ENCODE measurements around the gene RAP1GAP. TPM values are rescaled to one million over a fixed set of nuclear protein-coding genes. Genes with fewer than 3 reads are reported as not detected.

Gene RAP1GAP
- total RNA-seq, 1 donor from 2014 or later, result 2.6 TPM

DNA sequence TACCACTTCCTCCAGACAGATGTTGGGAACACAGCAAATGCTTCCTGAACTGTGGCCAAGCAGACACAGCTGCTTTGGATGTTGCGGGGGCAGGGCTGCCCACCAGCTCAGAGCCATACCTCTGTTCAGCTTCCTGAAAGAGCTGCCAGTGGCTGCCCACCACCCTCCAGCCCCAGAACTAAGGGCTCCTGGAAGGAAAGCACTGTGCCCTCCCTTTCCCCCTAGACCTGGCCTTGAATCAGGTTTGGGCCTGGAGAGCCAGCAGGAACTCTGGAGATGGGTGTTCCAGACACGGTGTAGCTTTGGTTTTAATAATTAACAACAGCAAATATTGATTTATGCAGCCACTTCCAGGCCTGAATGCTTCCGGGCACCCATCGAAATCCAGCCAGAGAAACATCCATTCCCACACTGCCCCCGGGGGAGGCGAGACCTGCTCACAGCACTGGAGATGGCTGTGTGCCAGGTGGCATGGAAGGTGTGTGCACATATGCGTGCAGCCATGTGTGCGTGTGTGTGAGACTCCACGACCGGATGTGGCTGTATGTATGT lies 45.7 kb downstream of the RAP1GAP start:
- Mint-ChIP-seq H3K4me1 (peaks cover 20% of the 10 kb centered on the region), H3K27ac (no peak overlapping the region), H3K4me3 (peak overlapping the region; percentile 38), H3K9me3 (no peaks in the 10 kb centered on the region), H3K36me3 (no peaks in the 10 kb centered on the region), H3K27me3 (ENCODE audit: insufficient read depth, low read depth) (peaks cover 17% of the 10 kb centered on the region)
- H2AFZ ChIP-seq (replicated peaks), result no peak overlapping the region
- peaks cover 7% of the 10 kb centered on the region for H4K20me1 ChIP-seq (ENCODE audit: low read depth)
- no peaks in the 10 kb centered on the region for H3K79me2 ChIP-seq (ENCODE audit: low read depth)
- H3K36me3 ChIP-seq, result no peaks in the 10 kb centered on the region
- TF ChIP-seq, protein P1, sequence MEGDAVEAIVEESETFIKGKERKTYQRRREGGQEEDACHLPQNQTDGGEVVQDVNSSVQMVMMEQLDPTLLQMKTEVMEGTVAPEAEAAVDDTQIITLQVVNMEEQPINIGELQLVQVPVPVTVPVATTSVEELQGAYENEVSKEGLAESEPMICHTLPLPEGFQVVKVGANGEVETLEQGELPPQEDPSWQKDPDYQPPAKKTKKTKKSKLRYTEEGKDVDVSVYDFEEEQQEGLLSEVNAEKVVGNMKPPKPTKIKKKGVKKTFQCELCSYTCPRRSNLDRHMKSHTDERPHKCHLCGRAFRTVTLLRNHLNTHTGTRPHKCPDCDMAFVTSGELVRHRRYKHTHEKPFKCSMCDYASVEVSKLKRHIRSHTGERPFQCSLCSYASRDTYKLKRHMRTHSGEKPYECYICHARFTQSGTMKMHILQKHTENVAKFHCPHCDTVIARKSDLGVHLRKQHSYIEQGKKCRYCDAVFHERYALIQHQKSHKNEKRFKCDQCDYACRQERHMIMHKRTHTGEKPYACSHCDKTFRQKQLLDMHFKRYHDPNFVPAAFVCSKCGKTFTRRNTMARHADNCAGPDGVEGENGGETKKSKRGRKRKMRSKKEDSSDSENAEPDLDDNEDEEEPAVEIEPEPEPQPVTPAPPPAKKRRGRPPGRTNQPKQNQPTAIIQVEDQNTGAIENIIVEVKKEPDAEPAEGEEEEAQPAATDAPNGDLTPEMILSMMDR (IDR thresholded peaks at IDR 0.05), result no peak
- TF ChIP-seq EZH2 (IDR thresholded peaks at IDR 0.05) (no peak), EZH2phosphoT487 (IDR thresholded peaks at IDR 0.05) (no peak)
- peaks cover 13% of the 10 kb centered on the region for H3F3A ChIP-seq (ENCODE audit: low read depth)
- H3K9me3 ChIP-seq (ENCODE audit: low read depth), result no peaks in the 10 kb centered on the region
- H3K4me3 ChIP-seq, result no peak overlapping the region
- H3K9ac ChIP-seq, result no peak overlapping the region
- peaks cover 46% of the 10 kb centered on the region for H3K27me3 ChIP-seq
- H3K4me1 ChIP-seq, result peaks cover 11% of the 10 kb centered on the region
- no peak overlapping the region for H3K4me2 ChIP-seq
- no peak for DNase-seq (ENCODE audit: low spot score)
- no peak overlapping the region for H3K27ac ChIP-seq

DNA sequence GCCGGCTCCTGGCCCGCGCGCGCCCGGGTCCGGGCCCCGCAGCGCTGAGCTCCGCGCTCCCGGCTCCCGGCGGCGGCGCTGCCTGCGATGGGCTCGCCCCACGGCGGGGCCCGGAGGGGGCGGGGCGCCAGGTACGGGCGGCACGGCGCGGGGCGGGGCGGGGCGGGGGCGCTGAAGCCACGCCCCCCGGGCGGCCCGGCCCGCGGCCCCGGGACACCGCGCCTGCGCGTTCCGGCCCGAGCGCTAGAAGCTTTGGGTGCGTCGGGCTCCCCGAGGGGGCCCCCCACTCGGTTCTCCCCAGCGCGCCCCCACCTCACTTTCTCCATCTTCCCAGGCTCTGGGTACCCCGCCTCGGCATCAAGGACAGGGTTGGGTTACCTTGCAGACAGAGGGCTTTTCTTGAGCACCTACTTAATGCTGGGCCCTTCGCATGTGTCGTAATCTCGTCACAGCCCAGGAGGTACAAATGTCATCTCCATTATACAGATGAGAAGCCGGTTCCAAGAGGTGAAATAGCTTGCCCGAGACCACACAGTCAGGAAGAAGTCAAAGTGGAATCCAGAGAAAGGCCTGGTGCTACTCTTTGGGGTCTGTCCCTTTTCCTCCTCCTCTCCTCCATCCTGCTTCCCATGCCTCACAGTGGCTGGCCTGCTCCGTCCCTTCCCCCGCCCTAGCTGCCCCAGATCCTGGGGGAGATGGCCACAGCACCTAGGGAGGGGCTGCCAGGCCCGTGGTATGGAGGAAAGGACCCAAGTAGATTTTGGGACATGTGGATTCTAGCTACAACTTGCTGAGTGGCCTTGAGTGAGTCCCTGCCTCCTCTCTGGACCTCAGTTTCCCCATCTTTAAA lies 46.5 kb downstream of the RAP1GAP start:
- H3K4me1 ChIP-seq, result peaks cover 13% of the 10 kb centered on the region
- peaks cover 24% of the 10 kb centered on the region for H3K4me1 Mint-ChIP-seq
- peaks cover 7% of the 10 kb centered on the region for H4K20me1 ChIP-seq (ENCODE audit: low read depth)
- H3K4me2 ChIP-seq, result peak overlapping the region; percentile 62
- no peaks in the 10 kb centered on the region for H3K79me2 ChIP-seq (ENCODE audit: low read depth)
- H3K9me3 Mint-ChIP-seq, result no peaks in the 10 kb centered on the region
- no peak overlapping the region for H3K27ac ChIP-seq
- TF ChIP-seq, protein P1 (IDR thresholded peaks at IDR 0.05), result no peak
- TF ChIP-seq EZH2 (IDR thresholded peaks at IDR 0.05), result no peak
- TF ChIP-seq EZH2phosphoT487 (IDR thresholded peaks at IDR 0.05), result no peak
- peak overlapping the region; percentile 81 for H3K4me3 Mint-ChIP-seq
- peaks cover 17% of the 10 kb centered on the region for H3K27me3 Mint-ChIP-seq (ENCODE audit: insufficient read depth, low read depth)
- H3K36me3 ChIP-seq, result no peaks in the 10 kb centered on the region
- DNase-seq (ENCODE audit: low spot score), result peak; percentile 93
- H3K9ac ChIP-seq, result no peak overlapping the region
- peaks cover 46% of the 10 kb centered on the region for H3K27me3 ChIP-seq
- H3F3A ChIP-seq (ENCODE audit: low read depth), result peaks cover 13% of the 10 kb centered on the region
- no peaks in the 10 kb centered on the region for H3K9me3 ChIP-seq (ENCODE audit: low read depth)
- H3K4me3 ChIP-seq, result peak overlapping the region; percentile 43
- no peak overlapping the region for H2AFZ ChIP-seq (replicated peaks)
- no peaks in the 10 kb centered on the region for H3K36me3 Mint-ChIP-seq
- no peak overlapping the region for H3K27ac Mint-ChIP-seq

DNA sequence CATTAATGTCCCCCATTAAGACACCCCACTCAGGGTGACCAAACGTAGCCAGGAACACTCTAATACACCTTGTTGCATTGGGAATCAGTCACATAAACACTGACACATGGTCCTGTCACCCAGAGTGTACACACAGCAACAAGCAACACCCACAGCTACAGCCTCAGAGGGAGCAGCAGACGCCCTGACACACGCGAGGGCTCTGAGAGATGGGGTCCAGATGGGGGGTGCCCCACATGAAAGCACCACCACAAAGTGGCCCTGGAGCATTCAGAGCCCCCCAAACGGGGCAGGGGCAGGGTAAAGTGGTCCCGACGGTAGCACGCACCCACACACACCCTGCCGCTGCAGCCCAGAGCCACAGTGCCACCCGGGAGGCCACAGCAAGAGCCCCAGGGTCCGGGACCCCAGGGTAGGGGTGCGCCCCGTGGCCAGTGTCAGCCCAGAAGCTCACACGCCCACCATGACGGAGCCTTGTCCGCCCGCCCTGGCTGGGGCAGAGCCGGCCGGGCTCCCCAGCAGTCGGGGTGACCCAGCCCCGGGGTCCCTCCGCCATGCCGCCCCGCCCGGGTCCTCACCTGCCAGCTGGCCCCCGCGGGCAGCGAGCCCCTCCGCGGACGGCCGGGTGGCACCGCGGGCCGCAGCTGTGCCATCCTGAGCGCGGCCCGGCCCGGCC lies 47.3 kb downstream of the RAP1GAP start:
- peaks cover 17% of the 10 kb centered on the region for H3K27me3 Mint-ChIP-seq (ENCODE audit: insufficient read depth, low read depth)

More for the DNA sequence above, 47.3 kb downstream of the RAP1GAP start:
- Histone ChIP-seq H3K4me3 (peak overlapping the region; percentile 47), H3K9ac (no peak overlapping the region), H3F3A (ENCODE audit: low read depth) (peaks cover 13% of the 10 kb centered on the region), H3K4me2 (peak overlapping the region; percentile 82), H2AFZ (replicated peaks) (no peak overlapping the region), H3K27me3 (peaks cover 46% of the 10 kb centered on the region), H3K79me2 (ENCODE audit: low read depth) (no peaks in the 10 kb centered on the region), H3K4me1 (peaks cover 13% of the 10 kb centered on the region), H4K20me1 (ENCODE audit: low read depth) (peaks cover 7% of the 10 kb centered on the region), H3K36me3 (no peaks in the 10 kb centered on the region), H3K27ac (no peak overlapping the region), H3K9me3 (ENCODE audit: low read depth) (no peaks in the 10 kb centered on the region)
- Mint-ChIP-seq H3K9me3 (no peaks in the 10 kb centered on the region), H3K36me3 (no peaks in the 10 kb centered on the region), H3K4me3 (peak overlapping the region; percentile 79), H3K27ac (no peak overlapping the region), H3K4me1 (peaks cover 24% of the 10 kb centered on the region)
- no peak for DNase-seq (ENCODE audit: low spot score)
- TF ChIP-seq EZH2 (IDR thresholded peaks at IDR 0.05) (no peak), EZH2phosphoT487 (IDR thresholded peaks at IDR 0.05) (no peak)
- TF ChIP-seq, protein P1 (IDR thresholded peaks at IDR 0.05), result no peak
